Measurements from ENCODE around the gene TULP1. TPM values are rescaled to one million over a fixed set of nuclear protein-coding genes. Genes with fewer than 3 reads are reported as not detected.

The TULP1 gene
- total RNA-seq, 1 experiment from 2014 or later: not detected

DNA sequence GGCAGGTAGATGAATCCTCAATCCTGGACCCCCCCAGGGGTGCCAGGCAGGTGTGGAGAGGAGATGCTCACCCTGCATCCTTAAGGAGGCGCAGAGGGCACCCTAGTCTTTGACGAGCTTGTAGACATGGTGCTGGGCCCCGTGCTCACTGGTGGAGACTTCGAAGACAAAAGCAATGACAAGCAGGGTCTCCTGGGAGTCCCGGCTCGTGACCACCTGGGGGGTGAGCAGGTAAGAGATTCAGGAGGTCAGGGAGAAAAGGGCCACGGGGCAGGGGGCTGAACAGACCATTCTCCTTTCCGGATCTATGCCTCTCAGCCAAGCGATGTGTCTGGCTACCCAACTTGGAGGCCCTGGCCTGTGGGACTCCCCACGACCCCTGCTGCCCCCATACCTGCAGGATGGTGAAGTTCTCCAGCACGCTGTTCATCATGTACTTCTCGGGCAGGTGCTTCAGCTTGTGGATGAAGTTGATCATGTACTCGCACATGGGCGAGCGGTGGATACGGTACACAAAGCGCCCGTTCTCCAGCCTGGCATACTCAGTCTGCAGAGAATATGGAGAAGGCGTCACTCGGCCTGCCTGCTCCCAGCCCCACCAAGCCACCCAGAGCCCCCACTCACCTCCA, 37.6 kb downstream of the TULP1 start:
- CTCF ChIA-PET: no interaction called here
- POLR2A ChIA-PET (ENCODE audit: unreplicated experiment): no interaction called here
- intact Hi-C loops (cut with micrococcal nuclease; ENCODE audit: unreplicated experiment): no loop called here

DNA sequence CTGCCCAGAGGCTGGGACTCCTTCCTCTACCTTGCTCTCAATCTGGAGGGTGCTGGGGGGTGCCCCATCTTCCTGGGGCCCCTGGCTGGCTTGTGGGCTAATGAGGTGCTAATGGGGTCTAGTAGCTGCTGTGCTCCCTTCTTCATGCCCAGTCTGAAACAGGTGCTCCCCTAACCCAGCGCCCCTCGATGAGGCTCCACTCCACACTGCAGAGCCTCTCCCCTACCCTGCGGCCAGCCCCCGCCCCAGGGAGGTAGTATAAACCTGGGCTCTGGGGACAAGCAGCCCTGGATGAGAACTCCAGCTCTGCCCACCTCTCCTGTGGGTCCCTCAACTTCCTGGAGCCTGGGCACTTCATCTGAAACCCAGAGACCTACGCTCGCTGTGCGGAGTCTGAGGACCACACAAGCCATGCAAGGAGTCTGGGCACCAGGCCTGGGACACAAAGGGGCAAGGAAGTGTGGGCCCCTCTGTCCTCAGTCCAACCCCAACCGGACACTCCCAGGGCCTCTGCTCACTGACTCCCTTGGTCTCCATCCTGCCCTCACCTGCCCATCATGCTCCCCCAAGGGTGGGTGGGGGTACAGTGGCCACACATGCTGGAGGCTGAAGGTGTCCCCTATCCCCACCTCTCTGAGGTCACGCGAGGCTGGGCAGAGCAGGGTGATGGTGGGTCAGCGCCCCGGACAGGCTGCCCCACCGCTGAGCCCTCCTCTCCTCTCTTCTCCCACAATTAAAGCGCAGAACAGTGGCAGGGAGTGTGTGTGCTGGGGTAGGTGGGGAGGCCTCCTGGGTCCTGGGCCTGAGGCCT, 38.4 kb downstream of the TULP1 start:
- DNase-seq: no peak
- TF ChIP-seq, protein P1, sequence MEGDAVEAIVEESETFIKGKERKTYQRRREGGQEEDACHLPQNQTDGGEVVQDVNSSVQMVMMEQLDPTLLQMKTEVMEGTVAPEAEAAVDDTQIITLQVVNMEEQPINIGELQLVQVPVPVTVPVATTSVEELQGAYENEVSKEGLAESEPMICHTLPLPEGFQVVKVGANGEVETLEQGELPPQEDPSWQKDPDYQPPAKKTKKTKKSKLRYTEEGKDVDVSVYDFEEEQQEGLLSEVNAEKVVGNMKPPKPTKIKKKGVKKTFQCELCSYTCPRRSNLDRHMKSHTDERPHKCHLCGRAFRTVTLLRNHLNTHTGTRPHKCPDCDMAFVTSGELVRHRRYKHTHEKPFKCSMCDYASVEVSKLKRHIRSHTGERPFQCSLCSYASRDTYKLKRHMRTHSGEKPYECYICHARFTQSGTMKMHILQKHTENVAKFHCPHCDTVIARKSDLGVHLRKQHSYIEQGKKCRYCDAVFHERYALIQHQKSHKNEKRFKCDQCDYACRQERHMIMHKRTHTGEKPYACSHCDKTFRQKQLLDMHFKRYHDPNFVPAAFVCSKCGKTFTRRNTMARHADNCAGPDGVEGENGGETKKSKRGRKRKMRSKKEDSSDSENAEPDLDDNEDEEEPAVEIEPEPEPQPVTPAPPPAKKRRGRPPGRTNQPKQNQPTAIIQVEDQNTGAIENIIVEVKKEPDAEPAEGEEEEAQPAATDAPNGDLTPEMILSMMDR (conservative IDR thresholded peaks at IDR 0.05): no peak
- no peak for TF ChIP-seq EZH2 (IDR thresholded peaks at IDR 0.05; ENCODE audit: low read depth)
- ChIA-PET CTCF (no interaction called here), POLR2A (ENCODE audit: unreplicated experiment) (interaction anchor here (0.6 kb wide), 1 partner anchor 80 kb away, joined by 4 read pairs; no protein-coding TSS in a partner anchor)
- H3K4me1 ChIP-seq (replicated peaks; ENCODE audit: insufficient read depth): peaks cover 22% of the 10 kb centered on the region
- H3K4me3 ChIP-seq: no peak overlapping the region
- peaks cover 30% of the 10 kb centered on the region for H3K36me3 ChIP-seq (ENCODE audit: low read depth)
- H3K27me3 ChIP-seq (ENCODE audit: insufficient read depth, low read depth): no peaks in the 10 kb centered on the region
- H3K9me3 ChIP-seq (ENCODE audit: insufficient read depth, low read depth): no peaks in the 10 kb centered on the region
- no peak overlapping the region for H3K4me2 ChIP-seq
- H3K9me2 ChIP-seq (ENCODE audit: insufficient read depth): no peaks in the 10 kb centered on the region
- peak overlapping the region; percentile 25; the same call in 1 of the 2 replicates for H3K27ac ChIP-seq
- H4K20me1 ChIP-seq (ENCODE audit: insufficient read depth): peaks cover 47% of the 10 kb centered on the region
- BruUV-seq (replicated peaks): no TSS peak
- peaks cover 55% of the 10 kb centered on the region for H3F3A ChIP-seq (ENCODE audit: insufficient read depth, low read depth)
- intact Hi-C loops (cut with micrococcal nuclease; ENCODE audit: unreplicated experiment): no loop called here
- no peak overlapping the region for H2AFZ ChIP-seq
- peaks cover 30% of the 10 kb centered on the region for H3K79me2 ChIP-seq (ENCODE audit: low read depth)

More for the DNA sequence above, 37.6 kb downstream of the TULP1 start:
- no peak for DNase-seq
- Histone ChIP-seq H3F3A (ENCODE audit: insufficient read depth, low read depth) (peaks cover 48% of the 10 kb centered on the region), H3K4me1 (replicated peaks; ENCODE audit: insufficient read depth) (peaks cover 20% of the 10 kb centered on the region), H3K36me3 (ENCODE audit: low read depth) (peaks cover 23% of the 10 kb centered on the region), H4K20me1 (ENCODE audit: insufficient read depth) (peaks cover 40% of the 10 kb centered on the region), H2AFZ (no peak overlapping the region), H3K4me3 (no peak overlapping the region), H3K4me2 (no peak overlapping the region), H3K79me2 (ENCODE audit: low read depth) (peaks cover 23% of the 10 kb centered on the region), H3K9me3 (ENCODE audit: insufficient read depth, low read depth) (no peaks in the 10 kb centered on the region), H3K27me3 (ENCODE audit: insufficient read depth, low read depth) (no peaks in the 10 kb centered on the region), H3K9me2 (ENCODE audit: insufficient read depth) (no peaks in the 10 kb centered on the region), H3K27ac (no peak overlapping the region)
- no TSS peak for BruUV-seq (replicated peaks)
- TF ChIP-seq, protein P1 (conservative IDR thresholded peaks at IDR 0.05): no peak
- TF ChIP-seq EZH2 (IDR thresholded peaks at IDR 0.05; ENCODE audit: low read depth): no peak

DNA sequence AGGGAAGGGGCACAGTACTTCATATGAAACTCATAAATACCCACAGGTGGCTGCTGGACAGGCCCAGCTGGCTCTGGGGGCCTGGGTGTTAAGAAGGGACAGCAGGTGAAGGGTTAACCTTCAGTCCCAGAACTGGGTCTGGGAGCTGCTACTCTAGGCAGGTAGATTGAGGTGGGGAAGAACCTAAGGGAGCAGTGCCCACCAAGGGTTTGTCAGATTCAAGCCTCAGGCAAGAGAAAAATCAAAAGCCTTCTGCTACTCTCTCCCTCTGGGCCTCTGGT, 38.9 kb downstream of the TULP1 start:
- TF ChIP-seq, protein P1 (conservative IDR thresholded peaks at IDR 0.05): no peak
- no peak for TF ChIP-seq EZH2 (IDR thresholded peaks at IDR 0.05; ENCODE audit: low read depth)
- H3K27me3 ChIP-seq (ENCODE audit: insufficient read depth, low read depth): no peaks in the 10 kb centered on the region
- ChIA-PET POLR2A (ENCODE audit: unreplicated experiment) (interaction anchor here (0.6 kb wide), 1 partner anchor 80 kb away, joined by 4 read pairs; no protein-coding TSS in a partner anchor), CTCF (no interaction called here)
- H3K4me1 ChIP-seq (replicated peaks; ENCODE audit: insufficient read depth): peaks cover 22% of the 10 kb centered on the region
- H2AFZ ChIP-seq: no peak overlapping the region
- H3F3A ChIP-seq (ENCODE audit: insufficient read depth, low read depth): peaks cover 61% of the 10 kb centered on the region
- no peak overlapping the region for H3K4me2 ChIP-seq
- H3K36me3 ChIP-seq (ENCODE audit: low read depth): peaks cover 36% of the 10 kb centered on the region
- H3K9me2 ChIP-seq (ENCODE audit: insufficient read depth): no peaks in the 10 kb centered on the region
- peaks cover 53% of the 10 kb centered on the region for H4K20me1 ChIP-seq (ENCODE audit: insufficient read depth)
- no TSS peak for BruUV-seq (replicated peaks)
- no peak for DNase-seq
- intact Hi-C loops (cut with micrococcal nuclease; ENCODE audit: unreplicated experiment): no loop called here
- H3K79me2 ChIP-seq (ENCODE audit: low read depth): peaks cover 35% of the 10 kb centered on the region
- H3K9me3 ChIP-seq (ENCODE audit: insufficient read depth, low read depth): no peaks in the 10 kb centered on the region
- H3K27ac ChIP-seq: peak overlapping the region; percentile 25; the same call in 1 of the 2 replicates
- H3K4me3 ChIP-seq: no peak overlapping the region

Measured in PC-9 (cell line).